HG03354 (cell line): Measurements from ENCODE around the gene DPM1.

Experiments used
- ATAC-seq: cut with Tn5 transposase; IDR thresholded peaks from one replicate; pipeline ENCODE4 v1.9.1; 2021; ENCODE audit warnings: mild to moderate bottlenecking; ENCODE audit not compliant: unreplicated experiment, poor library complexity, severe bottlenecking

Gene DPM1

DNA sequence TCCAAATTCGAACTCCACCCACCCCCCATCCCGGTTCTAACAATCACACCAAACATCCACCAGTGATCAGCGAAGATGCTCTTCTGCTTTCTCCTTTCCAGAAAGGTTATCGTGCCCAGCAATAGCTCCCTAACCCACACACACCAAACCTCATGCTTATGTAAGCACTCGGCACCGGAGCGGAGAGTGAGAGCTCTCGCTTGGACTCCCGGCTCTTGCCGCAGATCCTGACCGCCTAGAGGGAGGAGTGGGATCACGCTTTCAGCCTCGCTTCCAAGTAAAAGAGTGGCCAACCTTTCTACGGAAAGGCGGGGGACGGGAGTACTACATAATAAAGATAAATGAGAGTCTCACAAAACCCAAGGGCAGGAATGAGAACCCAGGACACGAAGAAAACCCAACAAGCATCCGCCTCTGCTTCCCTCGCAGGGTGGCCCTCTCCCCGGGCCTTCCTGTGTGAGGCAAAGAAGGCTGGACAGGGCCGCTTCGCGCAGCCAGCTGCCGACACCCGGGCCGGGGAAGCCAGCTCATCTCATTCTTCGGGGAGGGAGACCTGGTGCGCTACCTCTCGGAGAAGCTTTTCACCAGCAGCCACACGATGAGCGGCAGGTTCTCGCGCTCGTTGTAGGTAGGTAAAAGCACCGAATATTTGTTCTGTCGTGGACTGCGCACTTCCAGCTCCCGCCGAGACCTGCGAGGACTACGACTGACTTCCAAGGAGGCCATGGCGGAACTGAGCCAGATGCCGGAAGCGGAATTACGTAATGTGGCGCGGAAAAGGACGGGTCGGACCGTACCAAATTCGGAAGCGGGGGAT lies at the start of gene DPM1:
DPM1 (minus strand) TSS at position 735 of the 817 bp plus-strand sequence; CDS start at position 726, 9 bp downstream.
- ATAC-seq = peak; percentile 81

- ATAC-seq = no peak
These were observed 46.9 kb upstream of the DPM1 start for GRCh38 chr20:51005214-51005613.

DNA sequence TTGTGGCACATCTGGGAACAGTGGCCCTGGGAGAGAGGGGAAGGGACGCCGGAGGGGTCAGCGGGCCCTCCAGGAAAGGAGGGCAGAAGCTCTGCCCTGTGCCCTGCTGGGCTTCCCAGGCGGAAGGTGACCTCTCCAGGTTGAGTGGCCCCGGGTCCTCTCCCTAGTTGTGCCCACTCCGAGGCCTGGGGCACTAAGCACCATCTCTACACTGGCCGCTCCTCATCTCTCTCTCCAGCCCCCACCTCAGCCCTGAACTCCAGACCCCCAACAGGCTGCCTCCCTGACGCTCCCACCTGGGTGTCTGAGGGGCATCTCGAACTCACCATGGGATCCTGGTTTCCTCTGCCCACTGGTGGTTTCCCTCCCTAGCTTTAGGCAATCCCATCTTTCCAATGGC lies 46.4 kb upstream of the DPM1 start:
- no peak for ATAC-seq

DNA sequence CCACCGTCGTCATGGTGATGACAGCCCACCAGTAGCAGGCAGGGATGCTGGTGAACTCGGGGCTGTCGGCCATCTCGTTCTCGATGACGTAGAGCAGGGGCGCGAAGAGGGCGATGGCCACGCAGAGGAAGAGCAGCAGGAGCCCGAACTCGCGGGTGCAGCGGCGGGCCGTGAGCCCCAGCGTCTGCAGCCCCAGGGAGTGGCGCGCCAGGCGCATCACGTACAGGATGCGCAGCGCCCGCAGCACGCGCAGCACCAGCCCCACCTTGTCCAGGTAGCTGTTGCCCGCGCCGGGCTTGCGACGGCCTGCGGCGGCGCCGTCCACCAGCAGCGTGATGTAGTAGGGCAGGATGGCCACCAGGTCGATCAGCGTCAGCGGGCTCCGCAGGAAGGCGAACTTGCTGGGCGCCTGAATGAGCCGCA lies 46.0 kb upstream of the DPM1 start:
- no peak for ATAC-seq

- ATAC-seq = no peak
These were observed 45.4 kb upstream of the DPM1 start for GRCh38 chr20:51003753-51004152.

DNA sequence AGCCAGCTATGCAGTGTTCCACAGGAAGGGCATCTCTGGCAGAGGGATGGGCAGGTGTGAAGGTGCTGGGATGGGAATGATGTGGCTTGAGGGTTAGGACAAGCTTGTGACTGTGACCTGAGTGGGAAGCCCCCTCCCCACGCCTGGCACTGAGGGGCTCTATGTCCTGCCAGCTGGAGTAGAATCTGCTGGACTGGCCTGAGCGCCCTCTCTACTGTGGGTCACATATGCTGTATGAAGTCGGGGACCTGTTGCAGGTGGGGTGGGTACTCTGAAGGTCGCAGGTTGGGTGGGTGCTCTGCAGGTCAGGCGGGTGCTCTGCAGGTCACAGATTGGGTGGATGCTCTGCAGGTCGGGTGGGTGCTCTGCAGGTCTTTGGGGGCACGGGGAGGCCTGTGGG lies 44.3 kb upstream of the DPM1 start:
- no peak for ATAC-seq

GRCh38 chr20:51001430-51002265 lies 43.3 kb upstream of the DPM1 start:
- ATAC-seq = no peak

GRCh38 chr20:50999355-50999754 lies 41.0 kb upstream of the DPM1 start:
- ATAC-seq = no peak

DNA sequence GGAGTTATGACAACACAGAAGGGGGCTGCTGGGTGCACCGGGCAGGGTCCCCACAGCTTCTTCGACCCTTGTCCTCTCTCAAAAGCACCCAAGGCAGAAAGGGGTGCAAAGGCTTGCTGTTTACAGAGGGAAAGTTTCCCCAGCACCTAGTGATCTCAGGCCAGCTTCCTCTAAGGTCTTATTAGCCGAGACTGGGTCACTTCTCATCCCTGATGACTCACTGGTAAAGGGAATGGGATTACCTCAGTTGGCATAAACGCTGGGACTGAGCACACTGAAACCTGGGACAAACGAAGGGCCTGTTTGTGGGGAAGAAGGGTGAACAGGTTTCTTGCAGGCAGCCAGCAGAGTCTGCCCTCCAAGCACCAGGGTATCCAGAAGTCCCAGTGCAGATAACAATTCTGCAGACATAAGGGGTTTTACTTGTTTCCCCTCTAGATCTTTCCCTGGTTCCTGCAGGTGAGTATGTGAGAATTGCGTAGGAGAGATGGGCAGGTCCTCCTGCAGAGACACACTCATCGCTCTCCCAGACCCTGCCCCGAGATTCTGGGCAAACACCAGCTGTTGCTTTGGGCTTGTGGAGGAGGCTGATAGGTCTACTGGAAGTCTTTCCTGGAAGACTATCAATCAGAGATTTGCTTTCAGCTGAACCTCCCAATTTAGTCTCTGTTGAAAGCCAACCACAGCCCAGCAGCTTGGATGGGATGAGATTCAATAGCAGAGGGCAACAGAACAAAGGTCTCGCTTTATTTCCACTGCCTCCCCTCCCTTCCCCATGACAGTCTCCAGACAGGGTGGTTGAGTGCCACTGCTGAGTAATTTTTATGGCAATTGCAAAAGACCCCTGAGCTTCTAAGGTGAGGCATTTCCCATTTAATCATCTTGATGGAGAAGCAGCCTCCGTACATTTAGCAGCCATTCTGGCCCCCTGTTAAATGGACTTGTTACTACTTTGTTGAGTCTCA lies 38.9 kb upstream of the DPM1 start:
- no peak for ATAC-seq

GRCh38 chr20:50995506-50995905 lies 37.2 kb upstream of the DPM1 start:
- no peak for ATAC-seq

DNA sequence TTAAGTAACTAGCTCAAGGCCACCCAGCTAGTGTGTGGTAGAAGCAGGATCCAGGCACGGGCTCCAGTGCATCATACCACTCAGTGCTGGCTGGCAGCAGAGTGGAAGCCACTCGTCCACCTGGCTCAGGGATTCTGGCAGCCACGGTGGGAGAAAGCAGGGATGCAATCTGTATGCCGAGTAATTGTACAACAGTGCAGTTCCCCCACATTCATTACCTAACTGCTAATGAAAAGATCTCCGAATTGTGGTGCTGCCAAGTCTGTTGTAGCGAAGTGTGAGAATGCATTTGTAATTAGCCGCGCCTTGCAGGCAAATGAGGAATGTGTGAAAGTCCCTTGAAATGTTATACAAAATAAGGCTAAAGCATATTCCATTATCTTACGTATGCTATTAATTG lies 35.5 kb upstream of the DPM1 start:
- no peak for ATAC-seq

DNA sequence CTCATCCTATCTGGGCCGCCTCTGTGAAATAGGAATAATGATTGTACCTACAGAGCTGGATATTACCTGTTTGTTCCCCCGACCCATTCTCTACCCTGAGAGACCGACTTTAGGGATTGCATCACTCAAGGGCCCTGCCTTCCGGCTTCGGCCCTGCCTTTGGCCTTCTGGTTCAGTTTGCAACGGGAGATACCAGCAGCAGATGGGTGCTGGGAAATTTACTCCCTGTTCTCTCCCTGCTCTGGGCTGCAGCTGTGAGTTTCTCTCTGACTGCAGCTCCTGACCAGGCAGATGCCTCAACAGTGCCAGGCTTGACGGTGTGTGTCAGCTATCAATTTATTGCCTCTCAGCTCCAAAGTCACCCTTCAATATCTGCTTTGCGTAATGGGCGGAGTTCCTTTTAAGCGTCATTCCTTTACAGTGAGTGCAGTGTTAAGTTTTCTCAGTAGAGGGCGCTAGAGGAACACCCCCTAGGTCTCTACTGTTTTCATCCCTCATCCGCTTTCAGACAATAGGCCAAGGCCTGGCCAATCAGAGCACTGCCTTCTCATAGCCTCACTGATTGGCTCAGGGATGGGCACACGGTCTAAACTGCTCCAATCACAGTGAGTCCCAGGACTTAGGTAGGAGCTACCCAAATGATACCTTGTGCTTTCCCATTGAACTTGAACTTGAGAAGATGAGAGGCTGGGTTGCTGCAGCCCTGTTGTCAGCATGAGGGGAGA lies 34.6 kb upstream of the DPM1 start:
- ATAC-seq = peak; percentile 85

DNA sequence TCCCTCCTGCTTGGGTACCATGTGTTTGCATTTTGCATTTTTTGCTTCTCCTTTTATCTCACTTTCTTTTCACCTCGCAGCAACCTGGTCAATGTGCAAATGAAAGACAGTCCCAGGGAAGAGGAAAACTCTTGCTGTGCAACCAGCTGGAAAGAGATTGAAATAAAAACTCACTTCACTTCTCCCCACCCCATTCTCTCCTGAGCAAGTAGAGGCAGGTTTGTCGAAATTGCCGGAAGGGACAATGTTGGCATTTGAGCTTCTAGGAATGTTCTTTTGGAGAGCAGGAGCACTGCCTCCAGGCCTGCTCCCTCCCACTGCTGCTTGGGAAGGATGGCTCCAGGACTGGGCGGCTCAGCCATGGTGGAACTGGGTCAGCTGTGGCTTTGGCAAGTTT lies 34.0 kb upstream of the DPM1 start:
- no peak for ATAC-seq

DNA sequence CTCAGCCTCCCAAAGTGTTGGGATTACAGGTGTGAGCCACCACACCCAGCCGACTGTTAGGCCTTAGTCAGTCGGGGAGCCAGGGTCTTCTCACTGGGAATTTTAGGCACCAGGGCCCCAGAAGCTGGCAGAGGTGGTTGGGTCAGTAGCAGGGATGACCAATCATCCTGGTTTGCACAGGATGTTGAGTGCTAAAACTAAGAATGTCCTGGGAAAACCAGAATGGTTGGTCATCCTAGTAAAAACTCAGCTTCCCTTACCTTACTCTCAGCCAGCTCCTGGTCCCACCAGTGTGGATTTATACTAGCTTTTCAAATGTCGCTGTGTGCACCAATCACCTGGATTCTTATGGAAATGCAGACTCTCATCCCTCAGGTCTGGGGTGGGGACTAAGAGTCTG lies 32.7 kb upstream of the DPM1 start:
- no peak for ATAC-seq

DNA sequence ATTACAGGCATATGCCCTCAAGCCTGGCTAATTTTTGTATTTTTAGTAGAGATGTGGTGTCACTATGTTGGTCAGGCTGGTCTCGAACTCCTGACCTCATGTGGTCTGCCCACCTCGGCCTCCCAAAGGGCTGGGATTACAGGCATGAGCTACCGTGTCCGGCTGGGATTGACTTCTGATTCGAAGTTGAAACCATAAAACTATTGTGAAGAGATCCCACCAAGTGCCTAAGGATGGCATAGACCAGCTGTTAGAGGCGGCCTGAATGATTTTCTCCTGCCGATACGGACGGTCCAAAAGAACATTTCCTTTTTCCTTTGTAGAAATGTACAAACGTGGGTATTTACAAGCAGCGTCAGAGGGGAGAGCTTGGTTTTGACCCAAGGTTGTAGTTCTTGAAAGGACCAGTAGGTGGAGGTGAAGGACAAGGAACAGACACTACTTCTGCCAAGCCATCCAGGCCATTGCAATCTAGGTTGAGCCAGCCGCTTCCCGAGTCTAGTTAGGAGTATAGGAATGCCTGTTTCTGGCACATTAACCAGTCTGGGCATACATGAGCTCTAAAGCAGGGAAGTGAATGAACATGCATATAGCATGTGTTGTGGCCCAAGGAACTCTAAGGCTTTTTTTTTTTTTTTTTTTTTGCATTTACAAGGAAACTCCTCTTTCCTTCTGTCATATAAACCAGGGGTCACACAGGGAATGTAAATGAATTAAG lies 29.3 kb upstream of the DPM1 start:
- ATAC-seq = peak; percentile 69

DNA sequence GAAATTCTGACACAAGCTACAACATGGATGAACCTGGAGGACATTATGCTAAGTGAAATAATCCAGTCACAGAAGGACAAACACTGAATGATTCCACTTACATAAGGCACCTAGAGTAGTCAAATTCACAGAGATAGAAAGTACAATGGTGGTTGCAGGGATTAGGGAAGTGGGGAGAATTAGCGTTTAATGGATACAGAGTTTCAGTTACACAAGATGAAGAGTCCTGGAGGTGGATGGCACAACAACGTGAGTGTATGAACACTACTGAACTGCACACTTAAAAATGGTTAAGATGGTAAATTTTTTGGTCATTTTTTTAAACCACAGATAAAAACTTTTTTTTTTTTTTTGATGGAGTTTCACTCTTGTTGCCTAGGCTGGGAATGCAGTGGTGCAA lies 25.0 kb upstream of the DPM1 start:
- ATAC-seq = no peak

- no peak for ATAC-seq
These were observed 24.0 kb upstream of the DPM1 start for GRCh38 chr20:50982363-50982762.

DNA sequence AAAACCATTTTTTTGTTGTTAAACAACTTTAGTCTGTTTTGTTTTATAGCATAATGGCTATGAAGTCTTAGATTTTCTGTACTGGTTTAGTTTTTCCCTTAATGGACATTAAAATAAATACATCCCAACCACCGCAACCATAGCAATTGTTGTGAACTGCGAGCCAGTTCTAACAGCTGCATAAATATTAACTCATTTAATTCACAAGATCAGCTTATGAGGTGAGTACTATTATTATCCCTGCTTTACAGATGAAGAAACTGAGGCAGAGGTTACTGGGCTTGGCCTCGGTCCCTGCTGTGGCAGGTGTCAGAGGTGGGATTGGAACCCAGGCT lies 23.3 kb upstream of the DPM1 start:
- no peak for ATAC-seq
